Activated T-helper 17 cell treated with anti-CD3 and anti-CD28 coated beads, Interleukin-2, amount 50 U/mL, for 72 hours (primary cell): Measurements from ENCODE around the gene FSTL1. TPM values are rescaled to one million over a fixed set of nuclear protein-coding genes. Genes with fewer than 3 reads are reported as not detected.

ENCODE experiments used
- ATAC-seq: fragments of 150-1000 bp; cut with Tn5 transposase; replicated peaks from 2 replicates; pipeline ENCODE4 v1.10.0; 2021; ENCODE audit warnings: mild to moderate bottlenecking, moderate library complexity
- H3K27ac Mint-ChIP-seq: one replicate; pipeline ENCODE4 v1.8.0; 2022; ENCODE audit warnings: mixed read lengths
- H3K27me3 Mint-ChIP-seq: one replicate; pipeline ENCODE4 v1.8.0; 2022; ENCODE audit warnings: mixed read lengths
- H3K36me3 Mint-ChIP-seq: one replicate; pipeline ENCODE4 v1.8.0; 2022; ENCODE audit warnings: low read depth, mild to moderate bottlenecking, mixed read lengths
- H3K4me1 Mint-ChIP-seq: one replicate; pipeline ENCODE4 v1.8.0; 2022; ENCODE audit warnings: mixed read lengths
- H3K4me3 Mint-ChIP-seq: one replicate; pipeline ENCODE4 v1.8.0; 2022; ENCODE audit warnings: mild to moderate bottlenecking, mixed read lengths
- H3K9me3 Mint-ChIP-seq: one replicate; pipeline ENCODE4 v1.8.0; 2022; ENCODE audit warnings: mixed read lengths
- total RNA-seq, 2 donors: library from RNA; stranded (reverse); gene quantifications; one replicate each; pipeline ENCODE4 v1.2.3, GENCODE V29; 2022

FSTL1 gene
- total RNA-seq, 2 donors from 2014 or later, result 1.4 to 2.6 TPM

- ATAC-seq, result no peak
- Mint-ChIP-seq H3K36me3 (no peaks in the 10 kb centered on the region), H3K27me3 (peaks cover 31% of the 10 kb centered on the region), H3K4me1 (no peaks in the 10 kb centered on the region), H3K27ac (no peak overlapping the region), H3K9me3 (no peaks in the 10 kb centered on the region), H3K4me3 (no peak overlapping the region)
These were observed 22.6 kb upstream of the FSTL1 start for GRCh38 chr3:120473389-120473788.

GRCh38 chr3:120472121-120472844, 21.5 kb upstream of the FSTL1 start:
- Mint-ChIP-seq H3K9me3 (no peaks in the 10 kb centered on the region), H3K27ac (no peak overlapping the region), H3K4me1 (no peaks in the 10 kb centered on the region), H3K36me3 (no peaks in the 10 kb centered on the region), H3K27me3 (peaks cover 29% of the 10 kb centered on the region), H3K4me3 (no peak overlapping the region)
- no peak for ATAC-seq

GRCh38 chr3:120471643-120472042, 20.9 kb upstream of the FSTL1 start:
- ATAC-seq, result no peak
- H3K36me3 Mint-ChIP-seq, result no peaks in the 10 kb centered on the region
- peaks cover 27% of the 10 kb centered on the region for H3K27me3 Mint-ChIP-seq
- H3K9me3 Mint-ChIP-seq, result no peaks in the 10 kb centered on the region
- no peak overlapping the region for H3K4me3 Mint-ChIP-seq
- H3K4me1 Mint-ChIP-seq, result no peaks in the 10 kb centered on the region
- no peak overlapping the region for H3K27ac Mint-ChIP-seq

- H3K36me3 Mint-ChIP-seq, result no peaks in the 10 kb centered on the region
- no peak overlapping the region for H3K27ac Mint-ChIP-seq
- peaks cover 27% of the 10 kb centered on the region for H3K27me3 Mint-ChIP-seq
- H3K4me1 Mint-ChIP-seq, result no peaks in the 10 kb centered on the region
- no peaks in the 10 kb centered on the region for H3K9me3 Mint-ChIP-seq
- ATAC-seq, result no peak
- no peak overlapping the region for H3K4me3 Mint-ChIP-seq
These were observed 20.1 kb upstream of the FSTL1 start for GRCh38 chr3:120470870-120471269.

GRCh38 chr3:120469882-120470301, 19.1 kb upstream of the FSTL1 start:
- Mint-ChIP-seq H3K4me3 (no peak overlapping the region), H3K27ac (no peak overlapping the region), H3K9me3 (no peaks in the 10 kb centered on the region), H3K27me3 (peaks cover 27% of the 10 kb centered on the region), H3K36me3 (no peaks in the 10 kb centered on the region), H3K4me1 (no peaks in the 10 kb centered on the region)
- ATAC-seq, result no peak

- H3K27ac Mint-ChIP-seq, result no peak overlapping the region
- ATAC-seq, result no peak
- peaks cover 23% of the 10 kb centered on the region for H3K27me3 Mint-ChIP-seq
- H3K36me3 Mint-ChIP-seq, result no peaks in the 10 kb centered on the region
- H3K4me1 Mint-ChIP-seq, result no peaks in the 10 kb centered on the region
- no peaks in the 10 kb centered on the region for H3K9me3 Mint-ChIP-seq
- H3K4me3 Mint-ChIP-seq, result no peak overlapping the region
These were observed 18.6 kb upstream of the FSTL1 start for GRCh38 chr3:120469440-120469839.

GRCh38 chr3:120468635-120469295, 18.0 kb upstream of the FSTL1 start:
- no peaks in the 10 kb centered on the region for H3K36me3 Mint-ChIP-seq
- no peak overlapping the region for H3K27ac Mint-ChIP-seq
- no peak overlapping the region for H3K4me3 Mint-ChIP-seq
- H3K4me1 Mint-ChIP-seq, result no peaks in the 10 kb centered on the region
- no peak for ATAC-seq
- H3K9me3 Mint-ChIP-seq, result no peaks in the 10 kb centered on the region
- peaks cover 21% of the 10 kb centered on the region for H3K27me3 Mint-ChIP-seq

GRCh38 chr3:120462409-120462959, 11.7 kb upstream of the FSTL1 start:
- Mint-ChIP-seq H3K9me3 (no peaks in the 10 kb centered on the region), H3K27me3 (peaks cover 4% of the 10 kb centered on the region), H3K27ac (no peak overlapping the region), H3K4me3 (no peak overlapping the region), H3K36me3 (no peaks in the 10 kb centered on the region), H3K4me1 (no peaks in the 10 kb centered on the region)
- ATAC-seq, result no peak

- no peak overlapping the region for H3K4me3 Mint-ChIP-seq
- no peak overlapping the region for H3K27ac Mint-ChIP-seq
- ATAC-seq, result no peak
- no peaks in the 10 kb centered on the region for H3K9me3 Mint-ChIP-seq
- no peaks in the 10 kb centered on the region for H3K36me3 Mint-ChIP-seq
- no peaks in the 10 kb centered on the region for H3K4me1 Mint-ChIP-seq
- peaks cover 4% of the 10 kb centered on the region for H3K27me3 Mint-ChIP-seq
These were observed 10.6 kb upstream of the FSTL1 start for GRCh38 chr3:120461416-120461815.

- Mint-ChIP-seq H3K27ac (no peak overlapping the region), H3K4me3 (no peak overlapping the region), H3K36me3 (no peaks in the 10 kb centered on the region), H3K9me3 (no peaks in the 10 kb centered on the region), H3K4me1 (no peaks in the 10 kb centered on the region), H3K27me3 (peaks cover 5% of the 10 kb centered on the region)
- no peak for ATAC-seq
These were observed 10.1 kb upstream of the FSTL1 start for GRCh38 chr3:120460862-120461261.

GRCh38 chr3:120460181-120460790, 9.5 kb upstream of the FSTL1 start:
- no peaks in the 10 kb centered on the region for H3K36me3 Mint-ChIP-seq
- no peak overlapping the region for H3K4me3 Mint-ChIP-seq
- no peak overlapping the region for H3K27ac Mint-ChIP-seq
- H3K27me3 Mint-ChIP-seq, result peaks cover 7% of the 10 kb centered on the region
- no peak for ATAC-seq
- no peaks in the 10 kb centered on the region for H3K4me1 Mint-ChIP-seq
- H3K9me3 Mint-ChIP-seq, result no peaks in the 10 kb centered on the region

- H3K27me3 Mint-ChIP-seq, result peaks cover 11% of the 10 kb centered on the region
- no peaks in the 10 kb centered on the region for H3K36me3 Mint-ChIP-seq
- ATAC-seq, result no peak
- H3K4me3 Mint-ChIP-seq, result no peak overlapping the region
- H3K9me3 Mint-ChIP-seq, result no peaks in the 10 kb centered on the region
- no peaks in the 10 kb centered on the region for H3K4me1 Mint-ChIP-seq
- H3K27ac Mint-ChIP-seq, result no peak overlapping the region
These were observed 8.4 kb upstream of the FSTL1 start for GRCh38 chr3:120459196-120459595.

- Mint-ChIP-seq H3K27ac (no peak overlapping the region), H3K27me3 (peaks cover 18% of the 10 kb centered on the region), H3K36me3 (no peaks in the 10 kb centered on the region), H3K4me3 (no peak overlapping the region), H3K4me1 (no peaks in the 10 kb centered on the region), H3K9me3 (no peaks in the 10 kb centered on the region)
- ATAC-seq, result no peak
These were observed 7.0 kb upstream of the FSTL1 start for GRCh38 chr3:120457827-120458226.

- no peak for ATAC-seq
- peaks cover 35% of the 10 kb centered on the region for H3K27me3 Mint-ChIP-seq
- no peak overlapping the region for H3K4me3 Mint-ChIP-seq
- H3K36me3 Mint-ChIP-seq, result peaks cover 6% of the 10 kb centered on the region
- H3K4me1 Mint-ChIP-seq, result peaks cover 6% of the 10 kb centered on the region
- H3K9me3 Mint-ChIP-seq, result no peaks in the 10 kb centered on the region
- no peak overlapping the region for H3K27ac Mint-ChIP-seq
These were observed 3.4 kb upstream of the FSTL1 start for GRCh38 chr3:120454076-120454689.
